ENCODE results near the gene GNL1.
A peak's percentile ranks its signal among the peaks of the same experiment; 100 is the strongest.

DNA sequence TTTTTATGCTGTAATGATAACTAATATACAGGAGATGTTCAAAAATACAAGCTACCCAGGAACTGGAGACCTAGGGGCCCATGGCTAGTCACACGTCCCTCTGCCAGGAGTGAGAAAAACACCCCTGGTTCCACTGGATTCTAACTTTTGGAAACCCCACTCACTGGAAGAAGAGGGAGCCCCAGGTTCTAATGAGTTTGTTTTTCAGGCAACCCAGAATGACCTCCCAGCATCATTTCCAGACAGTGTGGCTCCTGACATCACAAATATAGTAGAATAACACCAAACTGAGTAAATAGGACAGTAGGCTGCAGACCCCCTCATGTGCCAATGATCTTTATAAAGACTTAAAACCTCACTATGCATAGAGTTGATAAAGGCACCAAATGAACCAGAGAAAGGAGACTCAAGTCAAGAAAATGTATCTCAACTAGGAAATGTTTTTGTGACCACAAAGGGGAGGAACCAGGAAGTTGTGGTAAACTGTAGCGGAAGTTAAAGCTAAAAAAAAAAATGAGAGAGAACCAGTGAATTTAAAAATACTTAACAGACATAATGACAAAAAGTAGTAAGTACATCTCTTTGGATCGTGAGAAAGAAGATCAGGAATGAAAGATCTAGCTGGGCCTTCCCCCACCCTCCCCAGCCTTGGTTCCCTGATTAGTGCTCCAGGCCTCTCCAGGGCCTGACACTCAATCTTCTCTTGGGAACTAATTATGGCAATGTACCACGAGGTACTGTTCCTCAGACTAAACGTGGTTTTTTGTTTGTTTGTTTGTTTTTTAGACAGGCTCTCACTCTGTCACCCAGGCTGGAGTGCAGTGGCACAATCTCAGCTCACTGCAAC is 47.2 kb downstream of the GNL1 start:
- peak in 1 of 2 experiments; percentile 22; a peak in 1 of 3 replicates for TF ChIP-seq EGR1 (IDR thresholded peaks at IDR 0.05; ENCODE audit: borderline replicate concordance in 1 of 2, low read depth in 2 of 2, low read length in 2 of 2)
- TF ChIP-seq SREBF2 (IDR thresholded peaks at IDR 0.05; ENCODE audit: low read length), result no peak
- TF ChIP-seq EZH2 (IDR thresholded peaks at IDR 0.05; ENCODE audit: borderline replicate concordance, control insufficient read depth, low read depth, low read length), result no peak
- TF ChIP-seq ZSCAN29 (IDR thresholded peaks at IDR 0.05), result no peak
- no peak for TF ChIP-seq YY1 (IDR thresholded peaks at IDR 0.05; ENCODE audit: low read depth, low read length)
- TF ChIP-seq ZBED1 (IDR thresholded peaks at IDR 0.05; ENCODE audit: borderline replicate concordance), result peak; percentile 50; the same call in 1 of the 2 replicates
- no peak for TF ChIP-seq CTCF (IDR thresholded peaks at IDR 0.05 in 2 of 3, conservative IDR thresholded peaks at IDR 0.05 in 1 of 3; ENCODE audit: control insufficient read depth in 2 of 3, extremely low read depth in 1 of 3, insufficient read depth in 1 of 3, low read depth in 3 of 3, low read length in 3 of 3)
- 0 out of 2 replicates have a peak, but pooled peaks have one; percentile 19 for TF ChIP-seq CREB1 (IDR thresholded peaks at IDR 0.05; ENCODE audit: low read depth)
- no peak for TF ChIP-seq POLR2A (IDR thresholded peaks at IDR 0.05; ENCODE audit: low read depth, low read length)
- TF ChIP-seq SIN3A (IDR thresholded peaks at IDR 0.05; ENCODE audit: low read depth, low read length), result no peak
- no peak for TF ChIP-seq SUZ12 (IDR thresholded peaks at IDR 0.05; ENCODE audit: unreplicated experiment)
- TF ChIP-seq FOS (IDR thresholded peaks at IDR 0.05; ENCODE audit: borderline replicate concordance, extremely low read depth, insufficient read length), result no peak

Measured in GM12878 (cell line).